ENCODE measurements around the gene XDH.

The XDH gene

GRCh38 chr2:31413025-31413424, 1.5 kb downstream of the XDH start:
- TF ChIP-seq CTCF (IDR thresholded peaks at IDR 0.05; ENCODE audit: borderline replicate concordance, extremely low read depth, low read length, poor library complexity, severe bottlenecking), result no peak
- TF ChIP-seq EZH2 (IDR thresholded peaks at IDR 0.05; ENCODE audit: borderline replicate concordance, low read depth, low read length, severe bottlenecking), result no peak
- no peak overlapping the region for H3K27ac ChIP-seq (ENCODE audit: low read length)

GRCh38 chr2:31411771-31412170, 2.8 kb downstream of the XDH start:
- no peak for DNase-seq
- ATAC-seq (ENCODE audit: insufficient read depth, low read depth), result no peak
- Histone ChIP-seq H3K4me3 (ENCODE audit: low read depth in 1 of 2, low read length in 2 of 2) (no peak overlapping the region), H3K79me2 (ENCODE audit: insufficient read depth, low read length) (no peaks in the 10 kb centered on the region), H3K27ac (ENCODE audit: low read length) (no peak overlapping the region), H3K36me3 (ENCODE audit: insufficient read depth, low read length) (no peaks in the 10 kb centered on the region), H3K4me1 (ENCODE audit: insufficient read depth, low read length) (no peaks in the 10 kb centered on the region), H3K9ac (ENCODE audit: low read depth, low read length) (no peak overlapping the region), H3K27me3 (ENCODE audit: insufficient read depth, low read length, poor library complexity) (peaks cover 2% of the 10 kb centered on the region), H4K20me1 (ENCODE audit: insufficient read depth, low read length) (no peaks in the 10 kb centered on the region), H3K9me3 (ENCODE audit: insufficient read depth, low read length, severe bottlenecking) (no peaks in the 10 kb centered on the region), H2AFZ (ENCODE audit: low read depth, low read length) (no peak overlapping the region), H3K4me2 (ENCODE audit: insufficient read depth, low read length) (no peak overlapping the region)
- no peak for TF ChIP-seq CTCF (IDR thresholded peaks at IDR 0.05; ENCODE audit: borderline replicate concordance, extremely low read depth, low read length, poor library complexity, severe bottlenecking)

More at GRCh38 chr2:31413025-31413424, 1.5 kb downstream of the XDH start:
- H3K79me2 ChIP-seq (ENCODE audit: insufficient read depth, low read length), result no peaks in the 10 kb centered on the region
- H3K27me3 ChIP-seq (ENCODE audit: insufficient read depth, low read length, poor library complexity), result peaks cover 2% of the 10 kb centered on the region
- no peak overlapping the region for H3K4me3 ChIP-seq (ENCODE audit: low read depth in 1 of 2, low read length in 2 of 2)
- peak overlapping the region; percentile 28; the same call in 1 of the 2 replicates for H3K4me2 ChIP-seq (ENCODE audit: insufficient read depth, low read length)
- no peak overlapping the region for H2AFZ ChIP-seq (ENCODE audit: low read depth, low read length)
- no peak for ATAC-seq (ENCODE audit: insufficient read depth, low read depth)
- DNase-seq, result no peak
- no peaks in the 10 kb centered on the region for H3K9me3 ChIP-seq (ENCODE audit: insufficient read depth, low read length, severe bottlenecking)
- no peak overlapping the region for H3K9ac ChIP-seq (ENCODE audit: low read depth, low read length)
- no peaks in the 10 kb centered on the region for H3K4me1 ChIP-seq (ENCODE audit: insufficient read depth, low read length)
- no peaks in the 10 kb centered on the region for H4K20me1 ChIP-seq (ENCODE audit: insufficient read depth, low read length)
- no peaks in the 10 kb centered on the region for H3K36me3 ChIP-seq (ENCODE audit: insufficient read depth, low read length)

GRCh38 chr2:31406593-31407385, 7.8 kb downstream of the XDH start:
- Histone ChIP-seq H2AFZ (ENCODE audit: low read depth, low read length) (no peak overlapping the region), H3K4me3 (ENCODE audit: low read depth in 1 of 2, low read length in 2 of 2) (no peak overlapping the region), H3K79me2 (ENCODE audit: insufficient read depth, low read length) (no peaks in the 10 kb centered on the region), H3K4me1 (ENCODE audit: insufficient read depth, low read length) (no peaks in the 10 kb centered on the region), H3K4me2 (ENCODE audit: insufficient read depth, low read length) (no peak overlapping the region), H3K36me3 (ENCODE audit: insufficient read depth, low read length) (no peaks in the 10 kb centered on the region), H4K20me1 (ENCODE audit: insufficient read depth, low read length) (no peaks in the 10 kb centered on the region), H3K9me3 (ENCODE audit: insufficient read depth, low read length, severe bottlenecking) (no peaks in the 10 kb centered on the region), H3K27me3 (ENCODE audit: insufficient read depth, low read length, poor library complexity) (no peaks in the 10 kb centered on the region), H3K27ac (ENCODE audit: low read length) (no peak overlapping the region), H3K9ac (ENCODE audit: low read depth, low read length) (no peak overlapping the region)
- ATAC-seq (ENCODE audit: insufficient read depth, low read depth) (no peak), DNase-seq (no peak)
- TF ChIP-seq CTCF (IDR thresholded peaks at IDR 0.05; ENCODE audit: borderline replicate concordance, extremely low read depth, low read length, poor library complexity, severe bottlenecking) (no peak), EZH2 (IDR thresholded peaks at IDR 0.05; ENCODE audit: borderline replicate concordance, low read depth, low read length, severe bottlenecking) (no peak)

Measured in DND-41 (cell line).